ENCODE data around the gene KIF26A.
"Not testable (repeated sequence)": the region's sequence is repeated elsewhere in the genome, so short reads cannot be mapped to it uniquely, and the experiment has no call there.

Gene KIF26A

GRCh38 chr14:104208331-104208730 is 69.9 kb downstream of the KIF26A start:
- DNase-seq (ENCODE audit: low spot score), result not testable (repeated sequence)

GRCh38 chr14:104209071-104209470 is 70.7 kb downstream of the KIF26A start:
- not testable (repeated sequence) for DNase-seq (ENCODE audit: low spot score)

GRCh38 chr14:104209985-104210816 is 71.8 kb downstream of the KIF26A start:
- DNase-seq (ENCODE audit: low spot score), result no peak

- no peak for DNase-seq (ENCODE audit: low spot score)
These were observed 72.4 kb downstream of the KIF26A start for GRCh38 chr14:104210817-104211195.

GRCh38 chr14:104211215-104211614 is 72.8 kb downstream of the KIF26A start:
- DNase-seq (ENCODE audit: low spot score), result no peak

- no peak for DNase-seq (ENCODE audit: low spot score)
These were observed 73.4 kb downstream of the KIF26A start for GRCh38 chr14:104211741-104212140.

- no peak for DNase-seq (ENCODE audit: low spot score)
These were observed 74.1 kb downstream of the KIF26A start for GRCh38 chr14:104212206-104213095.

- no peak for DNase-seq (ENCODE audit: low spot score)
These were observed 75.1 kb downstream of the KIF26A start for GRCh38 chr14:104213301-104214034.

GRCh38 chr14:104214431-104215218 is 76.2 kb downstream of the KIF26A start:
- no peak for DNase-seq (ENCODE audit: low spot score)

- DNase-seq (ENCODE audit: low spot score), result no peak
These were observed 77.4 kb downstream of the KIF26A start for GRCh38 chr14:104215706-104216334.

- no peak for DNase-seq (ENCODE audit: low spot score)
These were observed 78.1 kb downstream of the KIF26A start for GRCh38 chr14:104216457-104216856.

- DNase-seq (ENCODE audit: low spot score), result no peak
These were observed 79.3 kb downstream of the KIF26A start for GRCh38 chr14:104217486-104218360.

- no peak for DNase-seq (ENCODE audit: low spot score)
These were observed 80.2 kb downstream of the KIF26A start for GRCh38 chr14:104218361-104219180.

- DNase-seq (ENCODE audit: low spot score), result no peak
These were observed 81.4 kb downstream of the KIF26A start for GRCh38 chr14:104219731-104220214.

- DNase-seq (ENCODE audit: low spot score), result no peak
These were observed 82.1 kb downstream of the KIF26A start for GRCh38 chr14:104220215-104221070.

- DNase-seq (ENCODE audit: low spot score), result no peak
These were observed 82.8 kb downstream of the KIF26A start for GRCh38 chr14:104221071-104221625.

GRCh38 chr14:104221636-104222369 is 83.4 kb downstream of the KIF26A start:
- no peak for DNase-seq (ENCODE audit: low spot score)
